Liver (tissue), 9 donors: ENCODE results near the gene CDRT15. TPM values are rescaled to one million over a fixed set of nuclear protein-coding genes. Genes with fewer than 3 reads are reported as not detected.

ENCODE experiments used
- DNase-seq: peaks from one replicate; pipeline ENCODE4 v3.0.0-alpha.2; 2017; ENCODE audit warnings: low spot score
- H3K27ac ChIP-seq, 2 donors: one replicate each; pipeline ENCODE4 v1.7.0; 2013; ENCODE audit warnings: inconsistent platforms in 2 of 2, low read length in 2 of 2, control low read depth in 1 of 2, low read depth in 1 of 2, mild to moderate bottlenecking in 1 of 2
- H3K27me3 ChIP-seq, 4 donors: one replicate each; pipeline versions ENCODE4 v1.6.1 to v1.7.0; 2013; ENCODE audit warnings: low read length in 3 of 4, inconsistent platforms in 1 of 4, mild to moderate bottlenecking in 1 of 4, moderate library complexity in 1 of 4; ENCODE audit not compliant: control insufficient read depth in 4 of 4, insufficient read depth in 4 of 4
- H3K36me3 ChIP-seq, 4 donors: one replicate each; pipeline versions ENCODE4 v1.6.1 to v1.7.0; 2013; ENCODE audit warnings: low read length in 3 of 4, mild to moderate bottlenecking in 3 of 4, low read depth in 1 of 4, moderate library complexity in 1 of 4; ENCODE audit not compliant: control insufficient read depth in 4 of 4, insufficient read depth in 3 of 4
- H3K4me1 ChIP-seq, 4 donors: one replicate each; pipeline versions ENCODE4 v1.6.1 to v1.7.0; 2013; ENCODE audit warnings: low read length in 3 of 4, mild to moderate bottlenecking in 3 of 4, moderate library complexity in 1 of 4; ENCODE audit not compliant: control insufficient read depth in 4 of 4, insufficient read depth in 4 of 4
- H3K4me3 ChIP-seq, 3 donors: one replicate each; pipeline versions ENCODE4 v1.6.1 to v1.7.0; 2013; ENCODE audit warnings: low read length in 3 of 3, control low read depth in 1 of 3, low read depth in 1 of 3, mild to moderate bottlenecking in 1 of 3
- H3K9ac ChIP-seq, 2 donors: one replicate each; pipeline ENCODE4 v1.7.0; 2013; ENCODE audit warnings: low read length in 2 of 2, mild to moderate bottlenecking in 2 of 2, moderate library complexity in 2 of 2, control low read depth in 1 of 2, low read depth in 1 of 2
- H3K9me3 ChIP-seq, 4 donors: one replicate each; pipeline versions ENCODE4 v1.6.1 to v1.7.0; 2013; ENCODE audit warnings: low read length in 3 of 4; ENCODE audit not compliant: control insufficient read depth in 4 of 4
- ATF3 ChIP-seq: IDR thresholded peaks from 2 replicates; pipeline ENCODE4 v1.6.1; 2016; ENCODE audit warnings: antibody characterized with exemption
- CTCF ChIP-seq: fragments of 150-350 bp; IDR thresholded peaks from 2 replicates; pipeline ENCODE4 v1.5.1; 2017; ENCODE audit warnings: improper control_type of control experiment, low read depth, low read length; ENCODE audit not compliant: missing input control
- FOXA1 ChIP-seq: IDR thresholded peaks from 2 replicates; pipeline ENCODE4 v1.6.1; 2016; ENCODE audit warnings: antibody characterized with exemption
- FOXA2 ChIP-seq: IDR thresholded peaks from 2 replicates; pipeline ENCODE4 v1.6.1; 2016; ENCODE audit warnings: antibody characterized with exemption
- GABPA ChIP-seq, 2 donors: IDR thresholded peaks in 1 of 2; conservative IDR thresholded peaks in 1 of 2; 2 replicates each; pipeline ENCODE4 v1.6.1; 2016; ENCODE audit warnings: antibody characterized with exemption in 2 of 2, mild to moderate bottlenecking in 1 of 2, moderate library complexity in 1 of 2
- HNF4A ChIP-seq, 2 donors: conservative IDR thresholded peaks; 2 replicates each; pipeline ENCODE4 v1.6.1; 2016; ENCODE audit warnings: antibody characterized with exemption in 2 of 2, mild to moderate bottlenecking in 2 of 2
- HNF4G ChIP-seq: IDR thresholded peaks from 2 replicates; pipeline ENCODE4 v1.6.1; 2016; ENCODE audit warnings: antibody characterized with exemption
- MAX ChIP-seq: IDR thresholded peaks from 2 replicates; pipeline ENCODE4 v1.6.1; 2016; ENCODE audit warnings: antibody characterized with exemption
- NR2F2 ChIP-seq: IDR thresholded peaks from 2 replicates; pipeline ENCODE4 v1.6.1; 2016; ENCODE audit warnings: antibody characterized with exemption
- RAD21 ChIP-seq, 2 donors: IDR thresholded peaks; 2 replicates each; pipeline ENCODE4 v1.6.1; 2016; ENCODE audit warnings: antibody characterized with exemption in 2 of 2, mild to moderate bottlenecking in 2 of 2
- REST ChIP-seq: IDR thresholded peaks from 2 replicates; pipeline ENCODE4 v1.6.1; 2016; ENCODE audit warnings: antibody characterized with exemption, mild to moderate bottlenecking
- RXRA ChIP-seq, 2 donors: IDR thresholded peaks; 2 replicates each; pipeline ENCODE4 v1.6.1; 2017 to 2018; ENCODE audit warnings: antibody characterized with exemption in 2 of 2, mild to moderate bottlenecking in 1 of 2
- SP1 ChIP-seq: IDR thresholded peaks from 2 replicates; pipeline ENCODE4 v1.6.1; 2018; ENCODE audit warnings: antibody characterized with exemption, mild to moderate bottlenecking
- TAF1 ChIP-seq: conservative IDR thresholded peaks from 2 replicates; pipeline ENCODE4 v1.6.1; 2016; ENCODE audit warnings: antibody characterized with exemption, mild to moderate bottlenecking
- YY1 ChIP-seq: IDR thresholded peaks from 2 replicates; pipeline ENCODE4 v1.6.1; 2016; ENCODE audit warnings: antibody characterized with exemption, mild to moderate bottlenecking
- ZBTB33 ChIP-seq: IDR thresholded peaks from 2 replicates; pipeline ENCODE4 v1.6.1; 2016; ENCODE audit warnings: antibody characterized with exemption
- WGBS: extraction: QIAGEN DNeasy Blood & Tissue Kit; methylation state at CpG from one replicate; pipeline ENCODE4 v1.1.7; 2013; 5-methylcytosine and 5-hydroxymethylcytosine counted together
- polyA plus RNA-seq, 2 donors: library from polyadenylated mRNA; stranded (reverse) in 1 of 2; unstranded in 1 of 2; fragments of 200-250 nt in 1 of 2; fragments of >200 nt in 1 of 2; fragmentation: Nextera tagmentation in 1 of 2; extraction: Ambion mirVana in 1 of 2; gene quantifications; one replicate each; pipeline versions ENCODE4 v1.2.1 to v1.2.3, GENCODE V29; 2013 to 2015
- total RNA-seq, 2 donors: library from RNA; depleted of rRNA; stranded (reverse); fragments of >200 nt; gene quantifications; one replicate each; pipeline ENCODE4 v1.2.3, GENCODE V29; 2014
- donor health status: healthy.
- donor health status: healthy.
- donor health status: healthy.
- donor health status: healthy.
- donor health status: healthy.

The CDRT15 gene
- total and polyA plus RNA-seq, 4 donors, result 0.40 TPM; not detected in 3

GRCh38 chr17:14197057-14197456 lies 39.6 kb downstream of the CDRT15 start:
- no peaks in the 10 kb centered on the region for H3K4me1 ChIP-seq
- WGBS, result 96% methylated on average over 2 of the region's 2 CpGs
- no peak for DNase-seq
- no peaks in the 10 kb centered on the region for H3K9me3 ChIP-seq
- no peak overlapping the region for H3K27ac ChIP-seq
- no peak overlapping the region for H3K9ac ChIP-seq
- TF ChIP-seq YY1 (no peak), ATF3 (no peak), NR2F2 (no peak), ZBTB33 (no peak), MAX (no peak), FOXA1 (no peak), GABPA (IDR thresholded peaks at IDR 0.05 in 1 of 2, conservative IDR thresholded peaks at IDR 0.05 in 1 of 2) (no peak), FOXA2 (no peak), TAF1 (no peak), RXRA (IDR thresholded peaks at IDR 0.05) (no peak), RAD21 (IDR thresholded peaks at IDR 0.05) (no peak), CTCF (no peak), REST (no peak), HNF4G (no peak), HNF4A (conservative IDR thresholded peaks at IDR 0.05) (no peak)
- no peak overlapping the region for H3K4me3 ChIP-seq
- H3K36me3 ChIP-seq, result peaks cover 0 to 3% (median 0%) of the 10 kb centered on the region in 4 donors
- H3K27me3 ChIP-seq, result no peaks in the 10 kb centered on the region

GRCh38 chr17:14196377-14196997 lies 40.2 kb downstream of the CDRT15 start:
- H3K27me3 ChIP-seq, result no peaks in the 10 kb centered on the region
- H3K9me3 ChIP-seq, result no peaks in the 10 kb centered on the region
- no peak overlapping the region for H3K27ac ChIP-seq
- peaks cover 0 to 3% (median 0%) of the 10 kb centered on the region in 4 donors for H3K36me3 ChIP-seq
- H3K4me1 ChIP-seq, result no peaks in the 10 kb centered on the region
- H3K4me3 ChIP-seq, result no peak overlapping the region
- DNase-seq, result no peak
- WGBS, result 95% methylated on average over 4 of the region's 4 CpGs
- H3K9ac ChIP-seq, result no peak overlapping the region
- TF ChIP-seq YY1 (no peak), RXRA (IDR thresholded peaks at IDR 0.05) (no peak), ATF3 (no peak), REST (no peak), SP1 (no peak), HNF4G (no peak), HNF4A (conservative IDR thresholded peaks at IDR 0.05) (no peak), CTCF (no peak), RAD21 (IDR thresholded peaks at IDR 0.05) (no peak), TAF1 (no peak), FOXA1 (no peak), NR2F2 (no peak)
